ENCODE data around the gene HTRA3.

GRCh38 chr4:8342651-8343261, 73.2 kb downstream of the HTRA3 start:
- TF ChIP-seq EZH2 (IDR thresholded peaks at IDR 0.05; ENCODE audit: insufficient read depth, poor library complexity, severe bottlenecking) (no peak), EZH2phosphoT487 (IDR thresholded peaks at IDR 0.05; ENCODE audit: insufficient read depth, low read depth) (no peak)

Measured in GM23248 (cell line).